ENCODE results near the gene RPS10.
A peak's percentile ranks its signal among the peaks of the same experiment; 100 is the strongest.

RPS10 gene

DNA sequence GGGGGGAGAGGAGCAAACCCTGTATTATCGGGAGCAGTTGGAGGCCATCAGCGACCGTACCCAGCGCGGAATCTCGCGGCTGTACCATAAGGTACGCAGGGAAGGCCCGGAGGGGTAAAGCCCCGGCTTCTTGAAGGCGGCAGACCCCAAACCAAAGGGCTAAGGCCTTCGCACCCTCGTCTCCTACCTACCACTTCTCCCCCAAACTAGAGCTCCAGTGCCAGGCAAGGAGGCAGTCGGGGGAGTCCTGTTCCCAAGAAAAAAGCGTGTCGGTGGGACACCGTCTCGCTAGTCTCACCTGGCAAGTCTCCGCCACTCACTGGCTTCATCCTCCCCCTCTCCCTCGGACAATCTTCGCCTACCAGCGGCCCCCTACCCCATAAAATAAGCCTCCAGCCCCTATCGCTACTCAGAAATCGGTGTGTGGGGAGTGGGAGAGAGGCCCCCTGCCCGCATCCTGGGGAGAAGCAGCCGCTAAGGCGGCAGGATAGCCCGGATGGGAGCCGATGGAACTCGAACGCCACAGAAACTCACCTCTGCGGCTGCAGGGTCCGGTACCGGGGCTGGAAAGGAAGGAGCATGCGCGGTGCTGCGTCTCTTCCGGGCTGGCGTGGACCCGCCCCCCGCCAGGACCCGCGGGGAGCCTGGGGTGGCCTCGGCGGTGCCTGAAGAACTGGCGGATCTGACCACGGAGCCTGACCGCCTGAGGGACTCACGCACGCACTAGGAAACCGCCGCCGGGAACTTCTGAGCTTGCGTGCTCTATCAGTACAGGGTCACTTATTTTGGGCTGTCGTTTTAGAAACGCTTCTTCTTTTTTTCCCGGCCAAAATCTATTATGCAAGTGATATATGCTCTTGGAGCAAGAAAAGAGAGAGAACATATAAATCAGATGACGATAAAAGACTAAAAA is at the start of gene RPS10:
Gene RPS10, minus strand, starts transcription at position 572 of the 913 bp plus-strand sequence. CDS start 848 bp downstream, outside the sequence.
- Histone ChIP-seq H3K36me3 (ENCODE audit: insufficient read depth, low read length) (peaks cover 34% of the 10 kb centered on the region; the same call in 1 of the 2 replicates), H3F3A (ENCODE audit: low read depth) (no peaks in the 10 kb centered on the region), H3K9me3 (ENCODE audit: insufficient read depth, low read depth, low read length) (no peaks in the 10 kb centered on the region), H3K9me2 (replicated peaks; ENCODE audit: low read depth, low read length) (no peaks in the 10 kb centered on the region), H3K4me1 (ENCODE audit: insufficient read depth, low read length, poor library complexity, severe bottlenecking) (peaks cover 37% of the 10 kb centered on the region), H3K9ac (ENCODE audit: low read depth, low read length, poor library complexity, severe bottlenecking) (peak within 1 kb of the TSS; percentile 99), H2AFZ (ENCODE audit: low read length) (peak within 1 kb of the TSS; percentile 97), H3K4me2 (ENCODE audit: low read depth, low read length, poor library complexity, severe bottlenecking) (peak within 1 kb of the TSS; percentile 93), H3K27me3 (ENCODE audit: insufficient read depth, low read length, poor library complexity, severe bottlenecking) (peaks cover 9% of the 10 kb centered on the region), H3K79me2 (ENCODE audit: insufficient read depth, low read length) (peaks cover 52% of the 10 kb centered on the region), H3K4me3 (ENCODE audit: low read length, poor library complexity, severe bottlenecking) (peak within 1 kb of the TSS; percentile 100), H4K20me1 (ENCODE audit: insufficient read depth, low read length, poor library complexity, severe bottlenecking) (peaks cover 44% of the 10 kb centered on the region)
- no peak for TF ChIP-seq EZH2phosphoT487 (IDR thresholded peaks at IDR 0.05; ENCODE audit: borderline replicate concordance)
- TF ChIP-seq, protein P1, sequence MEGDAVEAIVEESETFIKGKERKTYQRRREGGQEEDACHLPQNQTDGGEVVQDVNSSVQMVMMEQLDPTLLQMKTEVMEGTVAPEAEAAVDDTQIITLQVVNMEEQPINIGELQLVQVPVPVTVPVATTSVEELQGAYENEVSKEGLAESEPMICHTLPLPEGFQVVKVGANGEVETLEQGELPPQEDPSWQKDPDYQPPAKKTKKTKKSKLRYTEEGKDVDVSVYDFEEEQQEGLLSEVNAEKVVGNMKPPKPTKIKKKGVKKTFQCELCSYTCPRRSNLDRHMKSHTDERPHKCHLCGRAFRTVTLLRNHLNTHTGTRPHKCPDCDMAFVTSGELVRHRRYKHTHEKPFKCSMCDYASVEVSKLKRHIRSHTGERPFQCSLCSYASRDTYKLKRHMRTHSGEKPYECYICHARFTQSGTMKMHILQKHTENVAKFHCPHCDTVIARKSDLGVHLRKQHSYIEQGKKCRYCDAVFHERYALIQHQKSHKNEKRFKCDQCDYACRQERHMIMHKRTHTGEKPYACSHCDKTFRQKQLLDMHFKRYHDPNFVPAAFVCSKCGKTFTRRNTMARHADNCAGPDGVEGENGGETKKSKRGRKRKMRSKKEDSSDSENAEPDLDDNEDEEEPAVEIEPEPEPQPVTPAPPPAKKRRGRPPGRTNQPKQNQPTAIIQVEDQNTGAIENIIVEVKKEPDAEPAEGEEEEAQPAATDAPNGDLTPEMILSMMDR (conservative IDR thresholded peaks at IDR 0.05; ENCODE audit: low read length) = no peak

DNA sequence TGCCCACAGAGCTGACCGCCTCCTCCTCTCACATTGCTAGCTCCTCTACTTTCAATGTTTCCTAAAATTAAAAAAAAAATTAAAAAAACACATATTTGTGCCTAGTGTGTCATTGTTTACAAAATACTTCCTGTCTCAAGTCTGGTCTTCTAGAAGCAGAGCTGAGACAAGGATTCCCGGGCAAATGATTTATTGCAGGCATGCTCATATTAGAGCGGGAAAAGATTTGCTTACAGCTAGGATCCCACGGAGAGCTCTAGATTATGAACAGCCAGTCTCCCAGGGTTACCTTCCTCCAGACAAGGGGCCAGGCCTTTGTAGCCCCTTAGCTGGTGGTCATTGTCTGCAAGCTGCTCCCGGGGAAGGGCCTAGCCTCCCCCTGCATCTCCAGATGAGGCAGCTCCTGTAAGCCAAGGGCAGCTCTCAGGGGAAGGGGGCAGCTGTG is 49.4 kb upstream of the RPS10 start:
- no peak overlapping the region for H2AFZ ChIP-seq (ENCODE audit: low read length)
- no peak overlapping the region for H3K9ac ChIP-seq (ENCODE audit: low read depth, low read length, poor library complexity, severe bottlenecking)
- H3K27me3 ChIP-seq (ENCODE audit: insufficient read depth, low read length, poor library complexity, severe bottlenecking) = no peaks in the 10 kb centered on the region
- no peaks in the 10 kb centered on the region for H3F3A ChIP-seq (ENCODE audit: low read depth)
- TF ChIP-seq, protein P1 (conservative IDR thresholded peaks at IDR 0.05; ENCODE audit: low read length) = no peak
- TF ChIP-seq EZH2phosphoT487 (IDR thresholded peaks at IDR 0.05; ENCODE audit: borderline replicate concordance) = no peak
- no peaks in the 10 kb centered on the region for H3K9me2 ChIP-seq (replicated peaks; ENCODE audit: low read depth, low read length)
- no peak overlapping the region for H3K4me2 ChIP-seq (ENCODE audit: low read depth, low read length, poor library complexity, severe bottlenecking)
- H3K4me1 ChIP-seq (ENCODE audit: insufficient read depth, low read length, poor library complexity, severe bottlenecking) = no peaks in the 10 kb centered on the region
- H3K9me3 ChIP-seq (ENCODE audit: insufficient read depth, low read depth, low read length) = no peaks in the 10 kb centered on the region
- no peaks in the 10 kb centered on the region for H3K79me2 ChIP-seq (ENCODE audit: insufficient read depth, low read length)
- H3K36me3 ChIP-seq (ENCODE audit: insufficient read depth, low read length) = no peaks in the 10 kb centered on the region
- no peak overlapping the region for H3K4me3 ChIP-seq (ENCODE audit: low read length, poor library complexity, severe bottlenecking)
- no peaks in the 10 kb centered on the region for H4K20me1 ChIP-seq (ENCODE audit: insufficient read depth, low read length, poor library complexity, severe bottlenecking)

DNA sequence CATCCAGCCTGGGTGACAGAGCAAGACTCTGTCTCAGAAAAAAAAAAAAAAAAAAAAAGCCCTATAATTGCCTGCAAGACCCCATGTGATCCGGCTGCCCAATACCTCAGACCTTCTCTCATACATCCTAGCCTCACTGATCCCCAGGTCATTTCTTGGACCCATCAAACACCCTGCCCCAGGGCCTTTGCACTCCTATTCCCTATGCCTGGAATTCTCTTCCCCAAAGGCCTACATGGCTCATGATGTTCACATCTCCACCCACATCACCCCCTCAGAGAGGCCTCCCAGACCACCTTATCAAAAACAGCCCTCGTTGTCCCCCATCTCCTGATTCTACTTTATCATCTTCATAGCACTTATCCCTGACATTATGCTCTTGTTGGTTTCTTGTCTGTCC is 48.9 kb upstream of the RPS10 start:
- TF ChIP-seq EZH2phosphoT487 (IDR thresholded peaks at IDR 0.05; ENCODE audit: borderline replicate concordance) = no peak
- TF ChIP-seq, protein P1 (conservative IDR thresholded peaks at IDR 0.05; ENCODE audit: low read length) = no peak
- H3K9ac ChIP-seq (ENCODE audit: low read depth, low read length, poor library complexity, severe bottlenecking) = no peak overlapping the region
- H3F3A ChIP-seq (ENCODE audit: low read depth) = no peaks in the 10 kb centered on the region
- H3K36me3 ChIP-seq (ENCODE audit: insufficient read depth, low read length) = no peaks in the 10 kb centered on the region
- no peak overlapping the region for H2AFZ ChIP-seq (ENCODE audit: low read length)
- no peaks in the 10 kb centered on the region for H3K27me3 ChIP-seq (ENCODE audit: insufficient read depth, low read length, poor library complexity, severe bottlenecking)
- no peaks in the 10 kb centered on the region for H3K4me1 ChIP-seq (ENCODE audit: insufficient read depth, low read length, poor library complexity, severe bottlenecking)
- H4K20me1 ChIP-seq (ENCODE audit: insufficient read depth, low read length, poor library complexity, severe bottlenecking) = no peaks in the 10 kb centered on the region
- H3K79me2 ChIP-seq (ENCODE audit: insufficient read depth, low read length) = no peaks in the 10 kb centered on the region
- no peak overlapping the region for H3K4me2 ChIP-seq (ENCODE audit: low read depth, low read length, poor library complexity, severe bottlenecking)
- H3K4me3 ChIP-seq (ENCODE audit: low read length, poor library complexity, severe bottlenecking) = no peak overlapping the region
- no peaks in the 10 kb centered on the region for H3K9me2 ChIP-seq (replicated peaks; ENCODE audit: low read depth, low read length)
- H3K9me3 ChIP-seq (ENCODE audit: insufficient read depth, low read depth, low read length) = no peaks in the 10 kb centered on the region

Data from Loucy (cell line).